SK-N-MC (cell line): Measurements from ENCODE around the gene RSRC1.
"Not testable (repeated sequence)": the region's sequence is repeated elsewhere in the genome, so short reads cannot be mapped to it uniquely, and the experiment has no call there.

Experiments
- DNase-seq: peaks from one replicate; pipeline ENCODE4 v3.0.0-alpha.2; 2011; ENCODE audit warnings: low read depth, low spot score
- H3K27ac ChIP-seq: fragments of 200-600 bp; sonication (generic); 2 replicates; pipeline ENCODE4 v1.5.1; 2016; ENCODE audit warnings: mixed run types
- H3K36me3 ChIP-seq: fragments of 200-600 bp; sonication (generic); 2 replicates; pipeline ENCODE4 v1.6.1; 2017; ENCODE audit warnings: antibody characterized with exemption, low read length, mixed read lengths; ENCODE audit not compliant: insufficient read depth
- H3K4me3 ChIP-seq: fragments of 200-600 bp; sonication (generic); 2 replicates; pipeline ENCODE4 v1.5.1; 2016
- H3K9ac ChIP-seq: fragments of 200-600 bp; sonication (generic); 2 replicates; pipeline ENCODE4 v1.8.0; 2017; ENCODE audit warnings: mixed run types, mixed read lengths; ENCODE audit not compliant: insufficient read length
- H3K9me3 ChIP-seq: fragments of 200-600 bp; sonication (generic); 2 replicates; pipeline ENCODE4 v1.6.1; 2017; ENCODE audit warnings: low read depth, mild to moderate bottlenecking, antibody characterized with exemption, low read length, moderate library complexity, mixed read lengths
- EZH2 ChIP-seq: fragments of 200-600 bp; sonication (generic); IDR thresholded peaks from one replicate; pipeline ENCODE4 v1.6.1; 2017; ENCODE audit warnings: antibody characterized with exemption
- FOXP2 ChIP-seq: optimal IDR thresholded peaks from 2 replicates; pipeline ENCODE3; 2011; ENCODE audit warnings: mild to moderate bottlenecking, moderate library complexity; ENCODE audit not compliant: insufficient read depth; ENCODE audit errors: extremely low read length, control extremely low read depth
- POLR2AphosphoS5 ChIP-seq: IDR thresholded peaks from 2 replicates; pipeline ENCODE4 v1.6.1; 2012; ENCODE audit warnings: mild to moderate bottlenecking, low read depth, low read length, borderline replicate concordance

Gene RSRC1

GRCh38 chr3:158210067-158210466 is 100.2 kb downstream of the RSRC1 start:
- no peak for DNase-seq
- Histone ChIP-seq H3K27ac (no peak overlapping the region), H3K4me3 (no peak overlapping the region)

GRCh38 chr3:158213461-158213860 is 103.6 kb downstream of the RSRC1 start:
- no peaks in the 10 kb centered on the region for H3K9me3 ChIP-seq
- H3K9ac ChIP-seq: no peak overlapping the region
- DNase-seq: no peak
- H3K36me3 ChIP-seq: no peaks in the 10 kb centered on the region
- no peak overlapping the region for H3K4me3 ChIP-seq
- no peak for TF ChIP-seq EZH2
- TF ChIP-seq FOXP2: no peak
- TF ChIP-seq POLR2AphosphoS5: no peak
- no peak overlapping the region for H3K27ac ChIP-seq

More at GRCh38 chr3:158210067-158210466, 100.2 kb downstream of the RSRC1 start:
- Histone ChIP-seq H3K9me3 (no peaks in the 10 kb centered on the region), H3K9ac (no peak overlapping the region), H3K36me3 (no peaks in the 10 kb centered on the region)
- TF ChIP-seq FOXP2 (peak; percentile 47), POLR2AphosphoS5 (no peak)

- Histone ChIP-seq H3K27ac (no peak overlapping the region), H3K36me3 (no peaks in the 10 kb centered on the region), H3K9me3 (no peaks in the 10 kb centered on the region), H3K9ac (no peak overlapping the region), H3K4me3 (no peak overlapping the region)
- TF ChIP-seq POLR2AphosphoS5: no peak
- no peak for TF ChIP-seq FOXP2
- TF ChIP-seq EZH2: no peak
- DNase-seq: no peak
Measured at GRCh38 chr3:158217992-158218391, 108.1 kb downstream of the RSRC1 start.

- TF ChIP-seq EZH2: no peak
- no peak for TF ChIP-seq POLR2AphosphoS5
- no peak for TF ChIP-seq FOXP2
- no peak for DNase-seq
- H3K4me3 ChIP-seq: no peak overlapping the region
Measured at GRCh38 chr3:158220575-158220974, 110.7 kb downstream of the RSRC1 start.

GRCh38 chr3:158221426-158221825 is 111.5 kb downstream of the RSRC1 start:
- Histone ChIP-seq H3K36me3 (no peaks in the 10 kb centered on the region), H3K9ac (no peak overlapping the region), H3K4me3 (no peak overlapping the region), H3K9me3 (no peaks in the 10 kb centered on the region), H3K27ac (no peak overlapping the region)
- no peak for DNase-seq
- TF ChIP-seq FOXP2: no peak
- TF ChIP-seq POLR2AphosphoS5: no peak
- no peak for TF ChIP-seq EZH2

More at GRCh38 chr3:158220575-158220974, 110.7 kb downstream of the RSRC1 start:
- Histone ChIP-seq H3K9ac (no peak overlapping the region), H3K27ac (no peak overlapping the region), H3K9me3 (no peaks in the 10 kb centered on the region), H3K36me3 (no peaks in the 10 kb centered on the region)

- Histone ChIP-seq H3K9me3 (no peaks in the 10 kb centered on the region), H3K27ac (no peak overlapping the region), H3K4me3 (no peak overlapping the region), H3K36me3 (peaks cover 3% of the 10 kb centered on the region; the same call in 1 of the 2 replicates), H3K9ac (no peak overlapping the region)
- DNase-seq: no peak
- TF ChIP-seq FOXP2 (no peak), EZH2 (no peak), POLR2AphosphoS5 (no peak)
Measured at GRCh38 chr3:158226429-158226828, 116.5 kb downstream of the RSRC1 start.

- H3K36me3 ChIP-seq, DNase-seq, H3K27ac ChIP-seq, H3K4me3 ChIP-seq, H3K9me3 ChIP-seq, H3K9ac ChIP-seq: not testable (repeated sequence)
Measured at GRCh38 chr3:158228942-158229341, 119.1 kb downstream of the RSRC1 start.

GRCh38 chr3:158233791-158234190 is 123.9 kb downstream of the RSRC1 start:
- peaks cover 3% of the 10 kb centered on the region; the same call in 1 of the 2 replicates for H3K36me3 ChIP-seq
- TF ChIP-seq POLR2AphosphoS5 (no peak), FOXP2 (no peak), EZH2 (no peak)
- H3K27ac ChIP-seq: no peak overlapping the region
- no peaks in the 10 kb centered on the region for H3K9me3 ChIP-seq
- DNase-seq: no peak
- H3K9ac ChIP-seq: no peak overlapping the region
- no peak overlapping the region for H3K4me3 ChIP-seq

- H3K9ac ChIP-seq: no peak overlapping the region
- H3K4me3 ChIP-seq: no peak overlapping the region
- no peak for TF ChIP-seq EZH2
- TF ChIP-seq FOXP2: no peak
- no peak for TF ChIP-seq POLR2AphosphoS5
- DNase-seq: no peak
- H3K27ac ChIP-seq: no peak overlapping the region
- no peaks in the 10 kb centered on the region for H3K36me3 ChIP-seq
- H3K9me3 ChIP-seq: no peaks in the 10 kb centered on the region; the same call in 1 of the 2 replicates
Measured at GRCh38 chr3:158244274-158244673, 134.4 kb downstream of the RSRC1 start.
